Activated CD4-positive, alpha-beta T cell treated with anti-CD3 and anti-CD28 coated beads, Interleukin-2, amount 50 U/mL, for 24 hours (primary cell): ENCODE measurements around the gene BRIP1.

ENCODE experiments used
- DNase-seq, 2 donors: peaks; one replicate each; pipeline ENCODE4 v3.0.0-alpha.2; 2020; ENCODE audit warnings: low read depth in 1 of 2, low spot score in 1 of 2

Gene BRIP1

DNA sequence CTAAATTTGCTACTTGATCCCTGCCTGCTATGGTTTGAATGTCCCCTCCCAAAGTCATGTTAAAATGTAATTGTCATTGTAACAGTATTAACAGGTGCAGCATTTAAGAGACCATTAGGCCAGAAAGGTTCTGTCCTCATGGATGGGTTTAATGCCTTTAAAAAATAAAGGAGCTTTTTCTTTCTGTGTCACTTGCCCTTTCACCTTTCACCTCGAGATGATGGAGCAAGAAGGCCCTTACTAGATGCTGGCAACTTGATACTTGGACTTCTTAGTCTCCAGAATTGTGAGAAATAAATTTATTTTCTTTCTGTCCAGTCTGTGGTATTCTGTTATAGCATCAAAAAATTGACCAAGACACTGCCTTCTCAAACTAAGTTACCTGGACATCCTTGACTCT lies 98.5 kb downstream of the BRIP1 start:
- DNase-seq = no peak

DNA sequence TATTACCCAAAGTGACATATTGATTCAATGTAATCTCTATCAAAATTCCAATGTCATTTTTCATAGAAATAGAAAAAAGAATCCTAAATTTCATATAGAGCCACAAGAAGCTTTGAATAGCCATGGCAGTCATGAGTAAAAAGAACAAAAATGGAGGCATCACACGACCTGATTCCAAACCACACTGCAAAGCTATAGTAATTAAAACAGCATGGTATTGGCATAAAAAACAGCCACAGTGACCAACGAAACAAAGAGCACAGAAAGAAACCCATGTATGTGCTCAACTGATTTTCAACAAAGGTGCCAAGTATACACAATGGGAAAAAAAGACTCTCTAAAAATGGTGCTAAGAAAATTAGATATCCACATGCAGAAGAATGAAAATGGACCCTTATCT lies 101.5 kb downstream of the BRIP1 start:
- DNase-seq = no peak

- DNase-seq = no peak
These were observed 104.0 kb downstream of the BRIP1 start for GRCh38 chr17:61759362-61759761.

- no peak for DNase-seq
These were observed 104.9 kb downstream of the BRIP1 start for GRCh38 chr17:61758430-61758829.

- no peak for DNase-seq
These were observed 106.2 kb downstream of the BRIP1 start for GRCh38 chr17:61757168-61757567.

- DNase-seq = no peak
These were observed 106.8 kb downstream of the BRIP1 start for GRCh38 chr17:61756561-61756960.

DNA sequence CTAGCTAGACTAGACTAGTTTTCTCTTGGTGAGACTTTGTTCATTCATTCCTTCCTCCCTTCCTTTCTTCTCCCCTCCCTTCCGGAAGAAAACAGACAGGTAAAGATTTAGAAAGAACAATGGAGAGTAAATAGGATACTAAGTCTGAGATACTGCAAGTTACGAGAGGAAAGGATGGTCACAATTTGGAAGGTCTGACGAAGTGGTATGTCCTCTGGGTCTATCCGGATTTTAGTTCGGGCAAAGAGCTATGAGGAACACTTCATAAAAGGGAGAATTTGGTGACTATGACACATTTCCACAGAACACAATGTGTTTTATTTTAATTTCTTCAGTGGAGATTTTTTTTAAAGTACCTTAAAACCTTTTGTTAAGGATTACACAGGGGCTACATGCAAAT lies 107.7 kb downstream of the BRIP1 start:
- DNase-seq = no peak

- no peak for DNase-seq
These were observed 108.2 kb downstream of the BRIP1 start for GRCh38 chr17:61755078-61755477.

DNA sequence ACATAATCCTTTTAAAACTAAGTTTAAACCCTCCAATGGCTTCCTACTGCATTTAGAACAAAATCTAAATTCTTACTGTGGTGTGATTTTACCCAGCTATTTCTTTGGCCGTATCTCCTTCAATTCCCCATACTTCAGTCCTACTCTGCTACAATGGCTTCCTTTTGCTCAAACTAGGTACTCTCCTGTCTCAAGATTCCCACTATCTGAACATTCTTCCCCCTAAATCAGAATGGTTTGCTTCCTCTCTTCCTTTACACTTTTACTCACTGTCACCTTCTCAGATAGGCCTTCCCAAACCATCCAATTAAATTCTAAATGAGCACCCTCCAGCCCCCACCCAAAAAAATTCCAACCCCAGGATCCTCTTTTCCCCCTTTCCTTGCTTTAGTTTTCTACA lies 109.2 kb downstream of the BRIP1 start:
- DNase-seq = no peak

GRCh38 chr17:61753696-61754095 lies 109.6 kb downstream of the BRIP1 start:
- no peak for DNase-seq

- DNase-seq = no peak
These were observed 112.7 kb downstream of the BRIP1 start for GRCh38 chr17:61750656-61751055.

DNA sequence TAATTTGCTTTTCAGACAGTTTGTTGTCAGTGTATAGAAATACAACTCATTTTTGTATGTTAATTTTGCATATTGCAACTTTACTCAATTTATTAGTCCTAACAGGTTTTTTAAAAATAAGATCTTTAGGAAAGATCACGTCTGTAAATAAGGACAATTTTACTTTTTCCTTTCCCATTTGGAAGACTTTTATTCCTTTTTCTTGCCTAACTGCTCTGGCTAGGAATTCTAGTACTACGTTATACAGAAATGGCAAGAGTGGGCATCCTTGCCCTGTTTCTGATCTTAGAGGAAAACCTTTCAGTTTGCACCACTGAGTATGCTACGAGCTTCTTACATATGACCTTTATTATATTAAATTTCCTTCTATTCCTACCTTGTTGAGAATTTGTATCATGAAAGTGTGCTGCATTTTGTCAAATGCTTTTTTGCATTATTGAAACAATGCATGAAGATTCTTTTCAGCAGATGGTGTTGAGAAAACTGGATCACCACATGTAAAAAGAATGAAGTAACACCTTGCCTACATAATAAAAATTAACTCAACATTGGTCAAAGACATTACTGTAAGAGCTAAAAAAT lies 113.4 kb downstream of the BRIP1 start:
- DNase-seq = no peak

DNA sequence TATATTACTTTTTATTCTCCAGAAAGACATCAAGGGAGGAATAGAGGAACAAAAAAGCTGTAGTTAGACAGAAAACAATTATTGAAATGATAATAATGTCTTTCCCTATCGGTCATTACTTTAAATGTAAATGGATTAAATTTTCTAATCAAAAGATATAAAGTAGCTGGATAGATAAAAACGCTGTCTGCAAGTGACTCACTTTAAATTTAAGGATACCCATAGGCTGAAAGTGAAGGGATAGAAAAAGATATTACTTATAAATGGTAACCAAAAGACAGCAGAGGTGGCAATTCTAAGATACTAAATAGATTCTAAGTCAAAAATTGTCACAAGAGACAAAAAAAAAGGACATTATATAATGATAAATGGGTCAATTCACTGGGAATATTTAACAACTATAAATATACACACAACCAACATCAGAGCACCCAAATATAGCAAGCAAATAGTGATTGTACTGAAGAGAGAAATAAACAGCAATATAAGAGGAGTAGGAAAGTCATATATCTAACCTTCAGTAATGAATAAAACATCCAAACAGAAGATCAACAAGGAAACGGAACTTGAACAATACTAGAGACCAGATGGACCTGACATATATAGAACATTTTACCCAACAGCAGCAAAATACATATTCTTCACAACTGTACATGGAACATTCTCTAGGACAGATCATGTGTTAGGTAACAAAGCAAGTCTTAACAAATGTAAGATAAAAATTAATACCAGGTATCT lies 116.9 kb downstream of the BRIP1 start:
- no peak for DNase-seq

DNA sequence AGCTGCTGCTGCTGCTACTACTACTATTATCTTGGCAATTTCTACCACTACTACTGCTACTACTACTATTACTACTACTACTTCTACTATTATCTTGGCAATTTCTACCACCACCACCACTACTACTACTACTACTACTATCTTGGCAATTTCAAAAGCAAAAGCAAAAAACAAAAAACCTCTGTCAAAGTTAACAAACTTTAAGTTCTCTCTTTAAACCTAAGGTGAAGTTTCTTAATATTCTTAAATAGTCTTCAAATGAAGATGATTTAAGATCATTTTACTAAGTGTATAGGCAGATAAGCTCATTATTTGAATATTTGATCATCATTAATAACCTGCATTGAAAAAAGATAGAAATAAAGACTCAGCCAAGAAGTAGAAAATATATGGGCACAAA lies 118.5 kb downstream of the BRIP1 start:
- no peak for DNase-seq

GRCh38 chr17:61744252-61744651 lies 119.1 kb downstream of the BRIP1 start:
- DNase-seq = no peak

DNA sequence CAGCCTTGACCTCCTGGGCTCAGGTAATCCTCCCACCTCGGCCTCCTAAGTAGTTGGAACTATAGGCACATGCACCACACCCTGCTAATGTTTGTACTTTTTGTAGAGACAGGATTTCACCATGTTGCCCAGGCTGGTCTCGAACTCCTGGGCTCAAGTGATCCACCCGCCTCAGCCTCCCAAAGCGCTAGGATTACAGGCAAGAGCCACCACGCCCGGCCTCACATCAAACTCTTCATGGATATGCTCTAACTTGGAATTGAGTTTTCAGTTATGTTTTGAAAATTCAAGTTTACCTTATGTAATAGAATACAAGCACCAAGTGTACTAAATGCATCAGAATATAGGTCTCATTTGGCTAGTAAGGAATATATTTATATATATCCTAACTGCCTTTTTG lies 119.6 kb downstream of the BRIP1 start:
- no peak for DNase-seq

GRCh38 chr17:61739002-61739401 lies 124.3 kb downstream of the BRIP1 start:
- DNase-seq = no peak

DNA sequence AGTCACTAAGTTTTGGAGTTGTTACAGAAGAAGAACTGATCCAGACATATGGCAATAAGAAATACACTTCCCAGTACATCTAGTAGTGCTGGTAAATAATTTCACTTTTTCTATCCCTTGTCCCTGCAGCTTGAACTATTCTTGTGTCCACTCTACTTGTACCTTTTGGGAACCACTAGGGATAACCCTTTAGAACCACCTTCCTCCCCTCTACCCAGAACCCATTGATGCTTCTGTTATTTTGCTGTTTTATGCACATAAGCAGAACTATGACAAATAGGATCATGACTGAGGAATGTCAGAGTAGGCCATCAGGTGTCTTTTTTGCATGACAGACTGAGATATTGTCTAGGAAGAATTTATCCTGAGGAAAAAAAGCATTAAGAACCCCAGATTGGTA lies 125.1 kb downstream of the BRIP1 start:
- DNase-seq = no peak

DNA sequence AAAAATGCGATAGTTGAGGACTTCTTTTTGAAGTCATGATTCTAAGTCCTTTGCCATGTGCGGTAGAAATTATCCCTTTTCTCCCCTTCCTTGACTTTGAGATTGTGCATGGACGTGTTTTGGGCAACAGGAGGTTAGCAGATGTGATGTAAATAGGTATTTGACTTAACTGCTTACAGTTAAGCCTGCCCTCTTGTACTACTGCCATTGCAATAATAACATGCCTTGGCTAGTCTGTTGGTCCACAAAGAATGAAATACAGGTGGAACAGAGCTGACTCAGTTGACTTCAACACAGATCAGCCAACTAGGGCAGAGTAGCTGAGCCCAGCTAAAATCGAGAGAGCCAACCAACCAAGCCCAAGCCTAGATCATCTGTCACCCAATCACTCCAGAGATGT lies 125.5 kb downstream of the BRIP1 start:
- no peak for DNase-seq

DNA sequence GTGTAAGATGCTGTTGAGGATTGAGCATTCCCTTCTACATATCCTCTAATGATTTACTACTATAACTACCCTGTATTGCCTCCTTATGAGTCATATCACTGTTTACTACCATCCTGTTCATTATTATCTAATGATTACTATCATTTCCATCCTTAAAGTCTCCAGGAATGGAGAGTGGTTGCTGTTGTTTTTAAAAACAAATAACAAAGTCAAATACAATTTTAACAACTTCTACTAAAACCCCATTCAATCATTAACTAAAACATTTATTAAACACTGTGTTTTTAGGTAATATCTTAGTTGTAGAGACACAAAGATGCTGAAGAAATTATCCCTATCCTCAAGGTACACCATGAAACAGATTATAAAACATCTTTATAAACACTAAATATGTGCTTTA lies 126.9 kb downstream of the BRIP1 start:
- DNase-seq = no peak

DNA sequence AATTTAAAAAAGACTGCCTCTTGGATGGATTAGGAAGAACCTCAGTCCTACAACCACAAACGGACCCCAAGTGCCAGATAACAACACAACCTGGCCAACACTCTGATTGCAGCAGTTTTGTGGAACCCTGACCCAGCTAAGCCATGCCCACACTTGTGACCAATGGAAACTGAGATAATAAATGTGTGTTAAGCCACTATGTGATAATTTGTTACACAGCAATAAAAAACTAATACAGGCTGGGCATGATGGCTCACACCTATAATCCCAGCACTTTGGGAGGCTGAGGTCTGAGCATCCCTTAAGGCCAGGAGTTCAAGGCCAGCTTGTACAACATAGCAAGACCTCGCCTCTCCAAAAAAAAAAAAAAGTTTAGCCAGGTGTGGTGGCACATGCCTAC lies 127.5 kb downstream of the BRIP1 start:
- no peak for DNase-seq

- no peak for DNase-seq
These were observed 128.9 kb downstream of the BRIP1 start for GRCh38 chr17:61734466-61734865.

DNA sequence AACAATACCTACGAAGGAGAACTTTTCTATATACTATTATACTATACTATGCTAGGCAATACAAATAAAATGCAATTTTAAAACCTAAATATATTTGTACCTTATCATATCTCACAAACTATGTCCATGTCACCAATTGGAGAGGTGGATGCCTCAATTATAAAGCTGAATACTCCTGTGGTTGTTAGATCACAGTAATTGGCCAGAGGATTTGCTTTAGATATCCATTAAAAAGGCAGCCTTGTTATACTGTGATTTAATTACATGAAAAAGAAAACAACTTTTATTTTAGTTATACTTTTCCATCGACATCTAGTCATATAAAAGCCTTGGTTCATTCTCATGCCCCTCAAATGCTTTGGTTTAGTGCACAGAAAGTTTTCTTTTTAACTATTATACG lies 129.3 kb downstream of the BRIP1 start:
- no peak for DNase-seq
